Measurements from ENCODE around the gene HIP1R.

HIP1R gene

GRCh38 chr12:122873540-122873939, 38.3 kb downstream of the HIP1R start:
- ATAC-seq: no peak
- TF ChIP-seq RARB (CRISPR knock-in tag; IDR thresholded peaks at IDR 0.05) (no peak), CSDC2 (CRISPR knock-in tag; IDR thresholded peaks at IDR 0.05) (no peak), CREB5 (CRISPR knock-in tag; IDR thresholded peaks at IDR 0.05; ENCODE audit: low read depth) (no peak), ZC3H10 (CRISPR knock-in tag; IDR thresholded peaks at IDR 0.05) (no peak), SNAI2 (CRISPR knock-in tag; IDR thresholded peaks at IDR 0.05) (no peak), PPARA (CRISPR knock-in tag; IDR thresholded peaks at IDR 0.05; ENCODE audit: borderline replicate concordance) (no peak), GLIS3 (CRISPR knock-in tag; IDR thresholded peaks at IDR 0.05) (no peak), ZNF70 (CRISPR knock-in tag; IDR thresholded peaks at IDR 0.05) (no peak), PATZ1 (CRISPR knock-in tag; IDR thresholded peaks at IDR 0.05; ENCODE audit: borderline replicate concordance) (no peak), ESRRG (CRISPR knock-in tag; IDR thresholded peaks at IDR 0.05) (no peak), ZFP30 (CRISPR knock-in tag; IDR thresholded peaks at IDR 0.05) (no peak), POU6F1 (CRISPR knock-in tag; IDR thresholded peaks at IDR 0.05; ENCODE audit: borderline replicate concordance, low read depth) (no peak), ZNF8 (CRISPR knock-in tag; IDR thresholded peaks at IDR 0.05) (no peak), ZNF565 (CRISPR knock-in tag; conservative IDR thresholded peaks at IDR 0.05; ENCODE audit: low read depth) (no peak), TSHZ2 (CRISPR knock-in tag; IDR thresholded peaks at IDR 0.05) (no peak), ZFP3 (CRISPR knock-in tag; IDR thresholded peaks at IDR 0.05) (no peak), TOX (CRISPR knock-in tag; IDR thresholded peaks at IDR 0.05; ENCODE audit: borderline replicate concordance) (no peak), TCF4 (CRISPR knock-in tag; IDR thresholded peaks at IDR 0.05; ENCODE audit: borderline replicate concordance) (no peak), ISL1 (CRISPR knock-in tag; IDR thresholded peaks at IDR 0.05) (no peak), CSRNP3 (CRISPR knock-in tag; IDR thresholded peaks at IDR 0.05) (no peak)

GRCh38 chr12:122874081-122874480, 38.8 kb downstream of the HIP1R start:
- no peak for ATAC-seq
- no peak for TF ChIP-seq CSRNP3 (CRISPR knock-in tag; IDR thresholded peaks at IDR 0.05)
- no peak for TF ChIP-seq ZFP30 (CRISPR knock-in tag; IDR thresholded peaks at IDR 0.05)
- no peak for TF ChIP-seq ZFP3 (CRISPR knock-in tag; IDR thresholded peaks at IDR 0.05)
- TF ChIP-seq ZNF70 (CRISPR knock-in tag; IDR thresholded peaks at IDR 0.05): no peak
- no peak for TF ChIP-seq BACH2 (CRISPR knock-in tag; IDR thresholded peaks at IDR 0.05; ENCODE audit: borderline replicate concordance)
- no peak for TF ChIP-seq SNAI2 (CRISPR knock-in tag; IDR thresholded peaks at IDR 0.05)
- TF ChIP-seq RARB (CRISPR knock-in tag; IDR thresholded peaks at IDR 0.05): no peak
